ENCODE data around the gene SSNA1.

SSNA1 gene

GRCh38 chr9:137204731-137205125 is 16.3 kb downstream of the SSNA1 start:
- no peak for DNase-seq

- peak; percentile 85 to 92 (median 89) for DNase-seq
Measured at GRCh38 chr9:137205126-137206069, 16.9 kb downstream of the SSNA1 start, which contains the start of the genes NDOR1 and TMEM203. Gene NDOR1, plus strand, starts transcription at chr9:137205700. Its CDS starts 78 bp downstream, at chr9:137205778. Gene TMEM203, minus strand, starts transcription at chr9:137205648. Its CDS starts 234 bp downstream, at chr9:137205414.

GRCh38 chr9:137206602-137207001 is 18.1 kb downstream of the SSNA1 start:
- no peak for DNase-seq

- DNase-seq: no peak
Measured at GRCh38 chr9:137211532-137211931, 23.1 kb downstream of the SSNA1 start.

- no peak for DNase-seq
Measured at GRCh38 chr9:137212520-137212919, 24.0 kb downstream of the SSNA1 start.

GRCh38 chr9:137213160-137214060 is 24.9 kb downstream of the SSNA1 start:
- DNase-seq: no peak

GRCh38 chr9:137214620-137215019 is 26.1 kb downstream of the SSNA1 start:
- DNase-seq: no peak

- no peak for DNase-seq
Measured at GRCh38 chr9:137215196-137215986, 26.9 kb downstream of the SSNA1 start.

- no peak for DNase-seq
Measured at GRCh38 chr9:137216188-137216965, 27.9 kb downstream of the SSNA1 start.

GRCh38 chr9:137217276-137218211 is 29.1 kb downstream of the SSNA1 start:
- DNase-seq: no peak

- no peak for DNase-seq
Measured at GRCh38 chr9:137218212-137218753, 29.8 kb downstream of the SSNA1 start.

- DNase-seq: no peak
Measured at GRCh38 chr9:137218754-137219271, 30.3 kb downstream of the SSNA1 start.

- no peak for DNase-seq
Measured at GRCh38 chr9:137219757-137220316, 31.4 kb downstream of the SSNA1 start.

- no peak for DNase-seq
Measured at GRCh38 chr9:137220317-137221094, 32.0 kb downstream of the SSNA1 start.

GRCh38 chr9:137221095-137221505 is 32.6 kb downstream of the SSNA1 start:
- no peak for DNase-seq

- no peak for DNase-seq
Measured at GRCh38 chr9:137221506-137222111, 33.1 kb downstream of the SSNA1 start.

- DNase-seq: no peak
Measured at GRCh38 chr9:137222190-137223077, 34.0 kb downstream of the SSNA1 start, which contains the start of gene RNF208. Gene RNF208, minus strand, starts transcription at chr9:137222240. Its CDS starts 1,028 bp downstream, at chr9:137221212.
